ENCODE measurements around the gene STOML3. TPM values are rescaled to one million over a fixed set of nuclear protein-coding genes. Genes with fewer than 3 reads are reported as not detected.
A peak's percentile ranks its signal among the peaks of the same experiment; 100 is the strongest.
"Not testable (repeated sequence)": the region's sequence is repeated elsewhere in the genome, so short reads cannot be mapped to it uniquely, and the experiment has no call there.

Gene STOML3, protein sequence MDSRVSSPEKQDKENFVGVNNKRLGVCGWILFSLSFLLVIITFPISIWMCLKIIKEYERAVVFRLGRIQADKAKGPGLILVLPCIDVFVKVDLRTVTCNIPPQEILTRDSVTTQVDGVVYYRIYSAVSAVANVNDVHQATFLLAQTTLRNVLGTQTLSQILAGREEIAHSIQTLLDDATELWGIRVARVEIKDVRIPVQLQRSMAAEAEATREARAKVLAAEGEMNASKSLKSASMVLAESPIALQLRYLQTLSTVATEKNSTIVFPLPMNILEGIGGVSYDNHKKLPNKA
- polyA plus RNA-seq (ENCODE audit: insufficient read length in 4 of 4): under 1 TPM in 1 of 4 donors, not detected in 3; 0.08 TPM

DNA sequence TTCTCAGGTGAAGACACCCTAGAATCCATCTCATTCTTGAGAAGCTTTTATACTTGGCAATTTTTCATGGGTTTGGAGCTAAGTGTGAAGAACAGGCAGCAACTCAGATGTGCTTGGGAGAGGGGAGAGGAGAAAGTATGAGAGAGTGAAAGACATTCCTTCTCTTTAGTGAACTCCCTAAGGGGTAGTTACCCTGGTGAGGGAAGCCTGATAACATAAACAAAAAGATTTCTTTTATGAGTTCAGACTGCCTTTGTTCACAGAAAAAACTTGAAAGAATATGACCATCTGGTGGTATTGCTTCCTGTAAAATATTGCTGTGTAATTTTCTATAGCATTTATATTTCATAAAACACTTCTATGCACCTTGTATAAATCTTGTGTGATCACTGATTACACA lies at the start of gene STOML3:
Gene STOML3 (minus strand): TSS at position 139 of the 400 bp plus-strand sequence. CDS start 110 bp downstream, at position 29.
- DNase-seq (ENCODE audit: low read depth in 4 of 4, low spot score in 3 of 4): no peak

DNA sequence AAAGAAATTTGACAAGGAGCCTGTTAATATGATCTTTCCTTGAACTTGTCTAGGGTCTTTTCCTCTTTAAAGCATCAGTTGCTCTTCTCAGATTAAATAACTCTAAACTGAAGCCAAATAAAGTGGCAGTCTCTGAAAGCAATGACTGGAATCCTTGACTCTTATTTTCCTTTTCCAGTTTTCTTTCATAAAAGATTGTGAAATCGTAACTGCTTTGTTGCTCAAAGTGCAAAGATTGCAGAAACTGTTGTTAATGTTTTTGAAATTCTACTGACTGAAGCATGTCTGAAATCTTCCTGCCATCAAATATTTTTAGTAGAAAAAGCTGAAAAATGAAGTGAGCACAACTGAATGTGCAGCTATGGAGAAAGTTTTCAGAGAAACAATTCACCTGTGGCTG lies 49.6 kb upstream of the STOML3 start:
- no peak for DNase-seq (ENCODE audit: low read depth in 4 of 4, low spot score in 3 of 4)

DNA sequence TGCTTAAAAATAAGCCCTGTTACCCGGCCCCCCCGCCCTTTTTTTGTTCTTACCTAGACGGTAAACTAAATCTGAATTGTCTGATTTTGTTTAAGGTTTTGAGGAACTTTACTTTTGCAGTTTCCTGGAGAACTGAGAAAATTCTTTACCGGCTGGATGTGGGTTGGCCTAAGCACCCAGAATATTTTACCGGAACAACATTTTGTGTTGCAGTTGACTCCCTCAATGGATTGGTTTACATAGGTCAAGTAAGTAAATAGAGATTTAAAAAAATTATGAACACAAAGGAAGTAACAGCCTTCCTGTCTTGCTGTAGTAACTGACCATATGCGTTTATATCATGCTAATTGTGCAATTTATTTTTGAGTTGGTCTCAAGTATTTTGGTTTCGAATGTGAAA lies 48.4 kb upstream of the STOML3 start:
- DNase-seq (ENCODE audit: low read depth in 4 of 4, low spot score in 3 of 4): no peak

DNA sequence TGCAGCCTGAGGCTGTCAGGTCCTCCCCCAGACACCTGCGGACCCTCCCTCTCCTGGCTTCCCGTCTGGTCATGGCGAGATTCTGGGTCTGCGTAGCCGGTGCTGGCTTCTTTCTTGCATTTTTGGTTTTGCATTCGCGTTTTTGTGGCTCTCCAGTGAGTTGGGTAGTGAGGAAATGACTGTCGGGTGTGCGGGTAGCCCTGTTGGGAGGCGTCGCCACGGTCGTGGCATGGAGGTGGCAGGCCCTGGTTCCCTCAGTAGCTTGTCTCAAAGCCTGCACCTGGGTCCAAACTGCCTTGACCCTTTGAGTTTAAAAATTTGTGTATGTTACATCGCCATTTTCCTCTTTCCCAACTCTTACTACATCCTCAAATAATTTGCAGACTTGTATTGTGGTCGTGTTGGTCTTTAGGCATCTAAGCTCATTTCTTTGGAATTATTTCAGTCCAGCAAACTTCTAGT lies 48.0 kb upstream of the STOML3 start:
- no peak for DNase-seq (ENCODE audit: low read depth in 4 of 4, low spot score in 3 of 4)

DNA sequence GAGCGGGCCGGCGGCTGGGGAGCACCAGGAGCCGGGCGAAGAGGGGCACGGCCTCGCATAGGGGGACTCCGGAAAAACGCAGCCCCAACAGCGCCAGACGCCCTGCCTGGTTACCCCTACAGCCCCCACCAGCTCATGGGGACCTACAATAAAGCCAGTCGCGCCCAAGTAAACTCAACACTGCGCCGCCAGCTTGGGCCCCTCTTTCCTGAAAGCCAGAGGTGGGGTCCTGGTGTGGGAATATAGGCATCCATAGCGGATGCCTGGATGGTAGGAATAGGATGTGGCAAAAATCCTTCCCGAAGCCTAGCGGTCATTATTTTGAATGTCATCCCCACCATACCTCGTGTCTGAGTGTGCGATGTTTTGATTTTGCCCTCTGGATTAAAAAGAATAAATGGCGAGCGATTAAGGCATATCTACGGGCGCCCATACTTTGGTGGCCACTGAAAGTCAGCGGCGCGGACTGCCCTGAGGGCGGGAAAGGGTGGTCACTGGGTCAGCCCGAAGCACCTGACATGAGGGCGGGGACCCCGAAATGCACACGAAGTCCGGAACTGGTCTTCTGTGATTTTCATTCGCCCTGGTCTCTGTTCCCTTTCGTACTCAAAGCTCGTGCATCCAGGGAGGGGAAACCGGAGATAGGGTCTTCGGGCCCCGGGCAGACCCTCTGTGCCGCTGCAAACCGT lies 47.4 kb upstream of the STOML3 start, which contains the start of the genes NHLRC3 and PROSER1:
Gene NHLRC3 (plus strand): TSS at position 577 of the 689 bp plus-strand sequence. CDS start 184 bp downstream, outside the sequence.
Gene PROSER1 (minus strand): TSS at position 210 of the 689 bp plus-strand sequence. CDS start 847 bp downstream, outside the sequence.
- DNase-seq (ENCODE audit: low read depth in 4 of 4, low spot score in 3 of 4): peak; percentile 89 to 94 (median 90)

DNA sequence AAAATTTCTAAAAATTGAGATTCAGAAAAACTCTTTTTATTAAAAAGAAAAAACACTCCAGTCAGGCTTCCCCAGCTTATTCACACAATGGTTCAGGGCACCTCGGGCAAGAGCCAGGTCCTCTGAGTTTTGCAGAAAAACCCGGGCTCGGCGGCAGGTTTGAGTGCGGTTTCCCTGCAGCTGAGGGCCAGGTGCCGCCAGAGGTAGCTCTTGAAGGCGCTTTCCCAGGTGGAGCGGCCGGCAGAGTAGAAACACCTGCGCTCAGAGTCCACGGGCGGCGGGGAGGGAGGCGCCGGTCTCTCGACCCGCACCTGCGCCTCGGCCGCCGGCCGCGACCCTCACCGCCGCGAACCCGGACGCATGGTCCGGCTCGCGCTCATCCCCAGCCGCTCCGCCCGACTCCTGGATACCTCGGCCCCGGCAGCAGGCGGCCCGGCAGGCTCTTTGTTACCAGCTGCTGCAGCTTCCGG lies 46.8 kb upstream of the STOML3 start:
- DNase-seq (ENCODE audit: low read depth in 4 of 4, low spot score in 3 of 4): no peak

DNA sequence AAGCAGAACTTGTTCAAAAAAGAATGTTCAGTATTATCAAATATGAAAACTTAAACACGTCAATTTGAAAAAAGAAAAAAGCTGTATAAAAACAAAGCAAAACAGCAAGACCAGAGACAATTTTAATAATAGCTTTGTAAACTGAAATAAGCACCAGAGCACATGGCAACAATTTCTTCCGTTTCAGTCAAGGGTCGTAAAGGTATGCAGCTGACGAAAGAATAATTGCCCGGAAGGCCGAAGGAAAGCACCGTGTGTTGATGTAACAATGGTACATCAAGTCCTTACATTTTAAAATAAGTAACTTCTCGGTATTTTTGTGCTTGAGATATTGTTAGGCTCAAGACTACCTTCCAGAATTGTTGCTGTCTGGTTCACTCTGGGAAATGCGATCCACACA lies 45.6 kb upstream of the STOML3 start:
- no peak for DNase-seq (ENCODE audit: low read depth in 4 of 4, low spot score in 3 of 4)

DNA sequence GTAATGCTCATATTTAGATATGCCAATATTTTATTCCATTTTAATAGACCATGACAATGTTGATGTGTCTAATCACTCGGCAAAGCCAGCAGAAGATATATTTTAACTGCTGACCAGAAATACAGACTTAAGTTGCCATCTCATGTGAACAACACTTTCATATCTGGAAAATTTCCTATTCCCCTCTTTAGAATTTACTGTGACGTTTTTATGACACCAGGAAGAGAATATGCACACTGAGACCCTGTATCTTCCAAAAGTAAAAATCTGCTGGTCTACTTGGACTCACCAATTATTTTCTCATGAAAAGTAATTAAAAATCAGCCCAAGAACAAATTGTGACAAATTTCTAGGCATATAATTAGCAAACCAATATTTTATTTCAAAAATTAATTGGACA lies 45.2 kb upstream of the STOML3 start:
- DNase-seq (ENCODE audit: low read depth in 4 of 4, low spot score in 3 of 4): no peak

DNA sequence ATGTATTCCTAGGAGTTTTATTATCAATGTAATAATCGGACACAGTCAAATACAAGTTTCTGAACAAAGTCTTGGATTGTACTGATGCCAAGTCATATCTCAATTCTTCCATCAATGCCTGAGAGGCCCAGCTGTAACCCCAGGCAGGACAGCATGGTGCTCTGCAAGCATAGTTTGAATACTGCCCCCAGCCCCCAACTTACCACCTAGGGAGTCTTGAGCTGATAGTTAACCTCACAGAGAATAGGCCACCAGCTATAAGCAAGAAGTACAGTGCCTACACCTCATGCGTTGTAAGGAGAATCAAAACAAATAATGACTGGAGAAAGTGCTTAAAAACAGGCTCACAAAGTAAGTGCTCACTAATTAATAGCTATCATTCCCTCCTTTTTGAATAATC lies 44.6 kb upstream of the STOML3 start:
- DNase-seq (ENCODE audit: low read depth in 4 of 4, low spot score in 3 of 4): no peak

DNA sequence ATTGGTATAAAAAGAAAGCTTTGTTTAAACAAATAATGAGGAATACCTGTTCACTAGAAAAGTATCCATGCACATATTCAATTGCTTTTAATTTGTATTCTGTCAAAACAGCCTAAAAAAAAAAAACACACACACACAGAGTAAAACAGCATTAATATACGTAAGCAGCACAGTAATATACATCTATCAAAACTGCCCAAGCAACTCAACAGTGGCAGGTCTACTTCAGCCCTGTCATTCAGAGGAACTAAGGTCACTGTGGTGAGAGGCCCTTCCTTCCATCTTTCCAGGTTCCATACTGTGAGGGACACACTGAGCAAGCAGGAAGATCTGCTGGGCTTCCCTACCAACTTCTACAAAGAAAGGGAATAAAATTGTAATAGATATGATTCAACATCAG lies 43.5 kb upstream of the STOML3 start:
- DNase-seq (ENCODE audit: low read depth in 4 of 4, low spot score in 3 of 4): no peak

DNA sequence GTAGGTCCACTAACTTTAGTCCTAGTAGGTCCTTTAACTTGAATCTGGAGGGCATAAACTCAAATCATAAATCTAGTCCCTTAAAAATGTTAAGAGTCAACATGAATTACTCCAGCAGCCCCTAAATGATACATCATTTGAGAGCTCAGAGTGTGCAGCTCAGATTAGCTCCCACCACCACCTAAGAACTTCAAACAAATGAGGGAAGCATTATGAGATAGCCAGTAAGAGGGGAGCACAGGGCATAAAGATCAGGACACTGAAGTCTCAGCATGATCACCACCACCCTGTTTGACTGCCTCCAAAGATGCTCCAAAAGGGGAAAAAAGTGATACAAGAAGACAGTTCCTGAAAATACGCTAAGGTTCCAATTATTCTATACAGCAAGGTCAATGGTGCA lies 41.5 kb upstream of the STOML3 start:
- no peak for DNase-seq (ENCODE audit: low read depth in 4 of 4, low spot score in 3 of 4)

DNA sequence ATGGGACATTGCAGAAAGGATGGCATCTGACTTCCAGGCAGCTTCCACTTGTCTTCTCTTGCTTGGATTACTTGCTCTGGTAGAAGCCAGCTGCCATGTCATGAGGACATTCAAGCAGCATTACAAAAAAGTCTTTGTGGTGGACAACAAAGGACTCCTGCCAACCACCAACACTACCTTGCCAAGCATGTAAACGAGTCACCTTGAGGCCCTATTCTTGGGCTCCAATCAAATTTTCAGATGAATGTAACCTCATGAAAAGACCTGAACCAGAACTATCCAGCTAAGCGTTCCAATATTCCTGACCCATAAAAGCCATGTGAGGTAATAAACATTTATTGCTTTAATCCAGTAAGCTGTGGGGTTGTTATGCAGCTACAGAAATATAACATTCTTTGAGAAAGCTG lies 34.8 kb upstream of the STOML3 start:
- no peak for DNase-seq (ENCODE audit: low read depth in 4 of 4, low spot score in 3 of 4)

DNA sequence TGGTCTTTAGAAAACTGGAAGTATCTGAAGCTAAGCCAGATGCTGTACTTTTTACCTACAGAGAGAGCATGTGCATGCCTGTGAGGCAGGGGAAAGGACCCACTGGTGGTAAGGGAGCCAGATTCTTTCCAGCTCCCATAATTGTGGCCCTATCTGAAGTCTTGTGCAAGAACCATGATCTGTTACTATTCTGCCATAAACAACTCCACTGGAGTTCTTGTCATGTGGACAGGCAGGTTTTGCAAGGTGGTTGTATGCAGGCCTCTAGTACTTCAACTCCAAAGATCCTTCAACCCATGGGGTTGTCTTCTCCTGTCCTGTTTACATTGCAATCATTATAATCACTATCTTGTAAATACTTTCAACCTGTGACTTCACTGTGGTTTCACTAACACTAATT lies 33.1 kb upstream of the STOML3 start:
- no peak for DNase-seq (ENCODE audit: low read depth in 4 of 4, low spot score in 3 of 4)

DNA sequence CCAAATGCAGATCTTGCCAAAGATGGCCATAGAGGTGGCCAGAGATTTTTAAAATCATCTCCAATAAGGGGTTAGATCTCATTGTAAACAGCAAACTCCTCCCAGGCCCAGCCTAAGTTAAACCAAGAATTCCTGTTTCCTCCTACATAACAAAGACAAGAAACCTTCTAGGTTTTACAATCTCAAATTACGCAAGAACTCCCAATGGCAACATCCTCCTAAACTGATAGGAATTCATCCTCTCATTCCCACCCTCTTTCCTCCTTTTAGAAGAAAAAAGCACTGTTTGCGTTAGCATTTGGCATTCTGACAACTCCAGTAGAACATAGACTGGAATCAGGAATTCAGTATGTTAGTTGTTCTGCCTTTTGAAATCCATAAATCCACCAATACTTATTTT lies 32.7 kb upstream of the STOML3 start:
- DNase-seq (ENCODE audit: low read depth in 4 of 4, low spot score in 3 of 4): no peak

DNA sequence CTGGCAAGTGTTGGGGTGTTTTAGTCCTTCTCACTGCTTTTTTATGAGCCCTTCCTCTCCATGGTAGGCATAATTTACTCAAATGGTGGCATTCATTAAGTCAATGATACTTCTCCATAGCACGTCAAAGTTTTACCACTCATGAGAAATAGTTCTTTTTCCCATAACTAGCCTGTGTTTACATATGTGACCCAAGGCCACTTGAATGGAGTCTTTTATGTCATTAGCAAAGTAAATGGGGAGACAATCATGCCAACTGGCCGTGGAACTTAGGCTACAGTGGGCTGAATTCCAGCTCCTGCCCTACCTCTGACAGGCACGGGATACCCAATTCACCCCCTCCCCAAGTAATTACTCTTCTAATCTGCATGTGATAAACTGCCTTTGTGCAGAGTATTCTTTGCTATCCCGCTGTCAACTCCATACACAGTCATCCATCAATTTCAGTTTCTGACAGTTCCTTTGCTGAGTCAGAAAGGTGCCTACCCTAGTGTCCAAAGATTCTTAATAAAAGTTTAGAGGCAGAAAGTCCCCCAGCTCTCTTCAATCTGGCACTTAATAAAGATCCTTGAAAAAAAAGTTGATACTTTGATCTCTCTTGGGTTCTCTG lies 30.3 kb upstream of the STOML3 start:
- no peak for DNase-seq (ENCODE audit: low read depth in 4 of 4, low spot score in 3 of 4)

DNA sequence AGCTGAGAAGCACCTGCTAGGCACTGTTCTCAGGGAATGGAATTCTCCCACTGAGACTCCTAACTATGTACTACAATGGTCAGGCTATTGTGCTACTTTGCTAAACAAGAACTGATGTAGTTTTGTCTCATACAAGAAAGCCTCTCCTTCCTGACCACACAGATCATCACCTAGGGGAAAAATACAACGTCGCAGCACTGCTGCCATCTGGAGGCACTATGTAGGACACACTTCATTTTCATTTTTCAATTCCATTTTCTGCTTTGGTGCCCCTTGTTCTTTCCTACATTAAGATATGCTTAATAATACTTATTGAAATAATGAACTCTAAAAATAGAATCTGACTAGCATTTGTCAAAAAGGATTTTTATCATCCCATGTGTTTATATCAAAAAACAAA lies 26.2 kb upstream of the STOML3 start:
- DNase-seq (ENCODE audit: low read depth in 4 of 4, low spot score in 3 of 4): no peak

DNA sequence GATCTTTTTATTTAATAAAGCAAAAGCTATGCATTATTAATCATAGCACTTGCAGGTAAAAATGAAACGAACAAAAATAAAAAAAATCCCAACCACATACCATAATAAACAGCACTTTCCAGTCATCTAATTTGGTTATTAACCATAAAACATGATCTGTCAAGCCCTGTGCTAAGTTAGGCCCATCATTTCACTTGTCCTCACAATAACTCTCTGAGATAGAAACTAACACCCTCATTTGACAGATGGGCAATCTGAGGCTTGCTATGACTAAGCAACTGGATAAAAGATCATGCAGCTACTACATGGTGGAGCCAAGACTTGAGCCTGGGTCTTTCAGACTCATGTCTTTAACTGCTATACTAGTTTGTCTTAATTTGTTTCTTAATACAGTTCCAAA lies 25.5 kb upstream of the STOML3 start:
- DNase-seq (ENCODE audit: low read depth in 4 of 4, low spot score in 3 of 4): no peak

DNA sequence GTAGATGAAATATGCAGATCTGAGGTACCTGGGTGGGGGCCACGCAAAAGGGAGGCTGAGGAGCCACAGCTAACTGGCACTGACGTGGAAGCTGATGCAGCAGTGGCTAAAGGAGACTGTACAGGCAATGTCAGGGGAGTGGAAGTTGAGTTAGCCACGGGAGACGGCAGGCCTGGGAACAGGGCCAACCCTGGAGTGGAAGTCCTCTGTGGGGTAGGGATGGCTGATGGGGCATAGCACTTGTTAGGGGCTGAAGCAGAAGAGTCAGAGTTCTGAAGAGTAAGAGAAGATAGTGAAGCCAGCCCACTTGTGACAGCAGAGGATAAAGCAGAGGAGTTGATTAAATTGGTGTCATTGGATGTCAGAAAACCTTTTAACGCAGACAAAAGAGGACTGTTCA lies 22.8 kb upstream of the STOML3 start:
- DNase-seq (ENCODE audit: low read depth in 4 of 4, low spot score in 3 of 4): no peak

DNA sequence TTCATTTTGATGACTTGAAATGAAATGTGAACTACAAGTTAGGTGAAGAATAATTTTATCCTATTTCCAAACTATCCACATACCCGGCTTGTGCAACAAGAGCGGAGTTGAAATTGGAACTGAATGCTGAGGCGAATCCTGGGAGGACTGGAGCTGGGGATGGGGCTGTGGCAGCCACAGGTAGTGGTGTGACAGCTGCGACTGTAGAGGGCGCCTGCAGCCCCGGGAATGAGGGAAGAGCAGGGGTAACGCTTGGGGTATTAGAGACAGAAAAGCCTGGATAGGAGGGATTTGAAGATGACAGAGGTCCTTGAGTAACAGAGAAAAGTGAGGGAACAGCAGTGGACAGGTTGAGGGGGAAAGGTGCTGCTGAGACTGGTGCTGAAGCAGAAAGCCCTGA lies 22.0 kb upstream of the STOML3 start:
- DNase-seq (ENCODE audit: low read depth in 4 of 4, low spot score in 3 of 4): no peak

DNA sequence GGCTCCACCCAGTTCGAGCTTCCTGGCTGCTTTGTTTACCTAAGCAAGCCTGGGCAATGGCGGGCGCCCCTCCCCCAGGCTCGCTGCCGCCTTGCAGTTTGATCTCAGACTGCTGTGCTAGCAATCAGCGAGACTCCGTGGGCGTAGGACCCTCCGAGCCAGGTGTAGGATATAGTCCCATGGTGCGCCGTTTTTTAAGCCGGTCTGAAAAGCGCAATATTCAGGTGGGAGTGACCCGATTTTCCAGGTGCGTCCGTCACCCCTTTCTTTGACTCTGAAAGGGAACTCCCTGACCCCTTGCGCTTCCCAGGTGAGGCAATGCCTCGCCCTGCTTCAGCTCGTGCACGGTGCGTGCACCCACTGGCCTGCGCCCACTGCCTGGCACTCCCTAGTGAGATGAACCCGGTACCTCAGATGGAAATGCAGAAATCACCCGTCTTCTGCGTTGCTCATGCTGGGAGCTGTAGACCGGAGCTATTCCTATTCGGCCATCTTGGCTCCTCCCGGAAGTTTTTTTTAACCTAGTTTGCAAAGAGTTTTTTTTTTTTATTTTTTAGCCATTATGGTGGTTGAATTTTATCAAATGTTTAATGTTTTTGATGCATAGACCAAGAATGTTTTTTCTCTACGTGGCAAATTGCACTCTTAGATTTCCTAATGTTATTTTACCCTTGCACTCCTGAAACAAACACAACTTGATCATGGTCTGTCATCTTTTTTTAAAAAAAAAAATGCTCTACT lies 15.9 kb upstream of the STOML3 start:
- DNase-seq (ENCODE audit: low read depth in 4 of 4, low spot score in 3 of 4): not testable (repeated sequence)

DNA sequence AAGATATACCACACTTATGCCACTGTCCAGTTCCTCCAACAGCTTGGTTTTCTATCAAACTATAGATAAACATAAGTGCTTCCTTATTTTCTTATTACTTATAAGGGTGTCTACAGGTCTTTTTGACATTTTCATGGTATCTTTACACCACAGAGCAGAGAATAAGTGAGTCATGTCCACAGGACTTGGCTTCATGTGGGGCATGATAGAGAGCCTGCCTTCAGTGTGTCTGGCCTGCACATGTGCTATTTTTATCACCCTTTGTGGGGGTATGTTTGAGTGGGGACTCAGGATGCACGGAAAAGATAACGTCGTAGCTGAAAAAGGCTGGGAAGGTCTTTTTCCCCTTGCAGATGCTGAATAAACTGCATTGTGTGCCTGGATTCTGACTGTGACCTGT lies 8.1 kb upstream of the STOML3 start:
- no peak for DNase-seq (ENCODE audit: low read depth in 4 of 4, low spot score in 3 of 4)
